ENCODE data around the gene ACMSD. TPM values are rescaled to one million over a fixed set of nuclear protein-coding genes. Genes with fewer than 3 reads are reported as not detected.
A peak's percentile ranks its signal among the peaks of the same experiment; 100 is the strongest.
"Not testable (repeated sequence)": the region's sequence is repeated elsewhere in the genome, so short reads cannot be mapped to it uniquely, and the experiment has no call there.

Gene ACMSD
- total and polyA plus RNA-seq, 5 donors from 2014 or later: not detected

GRCh38 chr2:134907441-134908116 is 69.2 kb downstream of the ACMSD start:
- not testable (repeated sequence) for DNase-seq; H3K4me3 Mint-ChIP-seq; H3K36me3 Mint-ChIP-seq; ATAC-seq (ENCODE audit: low read depth in 2 of 2); H3K4me1 Mint-ChIP-seq; H3K27ac Mint-ChIP-seq; H3K4me1 ChIP-seq (ENCODE audit: control insufficient read depth, insufficient read depth, low read length, poor library complexity, severe bottlenecking); H3K4me3 ChIP-seq (ENCODE audit: low read depth, low read length); H3K27ac ChIP-seq (ENCODE audit: insufficient read depth, low read length, poor library complexity, severe bottlenecking); H3K9me3 ChIP-seq (ENCODE audit: control insufficient read depth in 2 of 2, low read length in 2 of 2); H3K27me3 ChIP-seq (ENCODE audit: control insufficient read depth, insufficient read depth, low read length); H3K36me3 ChIP-seq (ENCODE audit: control insufficient read depth, insufficient read depth, low read length)
- H3K9me3 Mint-ChIP-seq: peaks cover 0 to 12% (median 5%) of the 10 kb centered on the region in 7 donors
- peaks cover 14% of the 10 kb centered on the region for H3K27me3 Mint-ChIP-seq

GRCh38 chr2:134910763-134911399 is 72.5 kb downstream of the ACMSD start:
- no peak overlapping the region for H3K4me3 Mint-ChIP-seq
- H3K9me3 Mint-ChIP-seq: peaks cover 0 to 12% (median 5%) of the 10 kb centered on the region in 7 donors
- DNase-seq: no peak
- H3K27me3 Mint-ChIP-seq: peaks cover 9% of the 10 kb centered on the region
- H3K27me3 ChIP-seq (ENCODE audit: control insufficient read depth, insufficient read depth, low read length): peaks cover 3% of the 10 kb centered on the region
- H3K4me3 ChIP-seq (ENCODE audit: low read depth, low read length): no peak overlapping the region
- no peaks in the 10 kb centered on the region for H3K4me1 ChIP-seq (ENCODE audit: control insufficient read depth, insufficient read depth, low read length, poor library complexity, severe bottlenecking)
- no peak for ATAC-seq (ENCODE audit: low read depth in 2 of 2)
- H3K27ac Mint-ChIP-seq: no peak overlapping the region
- no peaks in the 10 kb centered on the region for H3K36me3 ChIP-seq (ENCODE audit: control insufficient read depth, insufficient read depth, low read length)
- H3K4me1 Mint-ChIP-seq: peaks cover 0 to 4% (median under 1%) of the 10 kb centered on the region in 4 donors
- H3K27ac ChIP-seq (ENCODE audit: insufficient read depth, low read length, poor library complexity, severe bottlenecking): no peak overlapping the region
- peaks cover 0 to 5% of the 10 kb centered on the region in 2 experiments for H3K9me3 ChIP-seq (ENCODE audit: control insufficient read depth in 2 of 2, low read length in 2 of 2)
- H3K36me3 Mint-ChIP-seq: no peaks in the 10 kb centered on the region

- Histone ChIP-seq H3K4me1 (ENCODE audit: control insufficient read depth, insufficient read depth, low read length, poor library complexity, severe bottlenecking) (no peaks in the 10 kb centered on the region), H3K27ac (ENCODE audit: insufficient read depth, low read length, poor library complexity, severe bottlenecking) (no peak overlapping the region), H3K36me3 (ENCODE audit: control insufficient read depth, insufficient read depth, low read length) (no peaks in the 10 kb centered on the region), H3K9me3 (ENCODE audit: control insufficient read depth in 2 of 2, low read length in 2 of 2) (peaks cover 0 to 5% of the 10 kb centered on the region in 2 experiments), H3K27me3 (ENCODE audit: control insufficient read depth, insufficient read depth, low read length) (peaks cover 3% of the 10 kb centered on the region), H3K4me3 (ENCODE audit: low read depth, low read length) (no peak overlapping the region)
- ATAC-seq (ENCODE audit: low read depth in 2 of 2): no peak
- H3K27ac Mint-ChIP-seq: no peak overlapping the region
- peaks cover 0 to 4% (median 1%) of the 10 kb centered on the region in 4 donors for H3K4me1 Mint-ChIP-seq
- H3K9me3 Mint-ChIP-seq: peaks cover 0 to 12% (median 5%) of the 10 kb centered on the region in 7 donors
- peaks cover 9% of the 10 kb centered on the region for H3K27me3 Mint-ChIP-seq
- no peak overlapping the region for H3K4me3 Mint-ChIP-seq
- no peak for DNase-seq
- no peaks in the 10 kb centered on the region for H3K36me3 Mint-ChIP-seq
Observed at GRCh38 chr2:134911400-134911785, 73.0 kb downstream of the ACMSD start.

GRCh38 chr2:134912361-134912760 is 73.9 kb downstream of the ACMSD start:
- Histone ChIP-seq H3K4me3 (ENCODE audit: low read depth, low read length) (no peak overlapping the region), H3K27ac (ENCODE audit: insufficient read depth, low read length, poor library complexity, severe bottlenecking) (no peak overlapping the region), H3K4me1 (ENCODE audit: control insufficient read depth, insufficient read depth, low read length, poor library complexity, severe bottlenecking) (peaks cover 6% of the 10 kb centered on the region), H3K27me3 (ENCODE audit: control insufficient read depth, insufficient read depth, low read length) (peaks cover 3% of the 10 kb centered on the region), H3K36me3 (ENCODE audit: control insufficient read depth, insufficient read depth, low read length) (no peaks in the 10 kb centered on the region), H3K9me3 (ENCODE audit: control insufficient read depth in 2 of 2, low read length in 2 of 2) (peaks cover 0 to 5% of the 10 kb centered on the region in 2 experiments)
- DNase-seq (no peak), ATAC-seq (ENCODE audit: low read depth in 2 of 2) (no peak)
- Mint-ChIP-seq H3K4me3 (no peak overlapping the region), H3K36me3 (no peaks in the 10 kb centered on the region), H3K4me1 (peaks cover 0 to 10% (median 4%) of the 10 kb centered on the region in 4 donors), H3K9me3 (peaks cover 0 to 9% (median 5%) of the 10 kb centered on the region in 7 donors), H3K27ac (no peak overlapping the region), H3K27me3 (peaks cover 9% of the 10 kb centered on the region)

DNA sequence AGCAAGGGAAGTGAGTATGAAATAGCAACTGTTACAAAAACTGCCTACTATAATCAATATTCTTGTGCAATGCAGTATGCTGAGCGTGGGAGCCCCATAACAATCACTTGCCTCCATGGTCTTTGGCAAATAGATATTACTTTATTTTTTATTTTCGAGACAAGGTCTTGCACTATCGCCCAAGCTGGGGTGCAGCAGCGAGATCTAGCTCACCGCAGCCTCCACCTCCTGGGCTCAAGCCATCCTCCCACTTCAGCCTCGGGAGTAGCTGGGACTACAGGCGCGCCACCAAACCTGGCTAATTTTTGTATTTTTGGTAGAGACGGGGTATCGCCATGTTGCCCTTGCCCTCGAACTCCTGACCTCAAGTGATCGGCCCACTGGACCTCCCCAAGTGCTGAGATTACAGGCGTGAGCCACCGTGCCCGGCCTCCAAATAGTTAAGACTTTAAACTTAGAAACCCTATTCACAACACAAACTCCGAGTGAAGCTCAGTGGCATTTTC is 79.0 kb downstream of the ACMSD start:
- Histone ChIP-seq H3K4me3 (ENCODE audit: low read depth, low read length) (peak overlapping the region; percentile 95), H3K27ac (ENCODE audit: insufficient read depth, low read length, poor library complexity, severe bottlenecking) (peak overlapping the region; percentile 96), H3K4me1 (ENCODE audit: control insufficient read depth, insufficient read depth, low read length, poor library complexity, severe bottlenecking) (peaks cover 41% of the 10 kb centered on the region), H3K36me3 (ENCODE audit: control insufficient read depth, insufficient read depth, low read length) (peaks cover 6% of the 10 kb centered on the region), H3K27me3 (ENCODE audit: control insufficient read depth, insufficient read depth, low read length) (peaks cover 3% of the 10 kb centered on the region), H3K9me3 (ENCODE audit: control insufficient read depth in 2 of 2, low read length in 2 of 2) (no peaks in the 10 kb centered on the region)
- Mint-ChIP-seq H3K27me3 (peaks cover 14% of the 10 kb centered on the region), H3K9me3 (peaks cover 0 to 3% (median 0%) of the 10 kb centered on the region in 7 donors), H3K4me3 (peak overlapping the region; percentile 92 to 99 (median 94)), H3K4me1 (peaks cover 9 to 48% (median 26%) of the 10 kb centered on the region in 4 donors), H3K27ac (peak overlapping the region; percentile 95 to 100 (median 99)), H3K36me3 (peaks cover 6% of the 10 kb centered on the region)
- ATAC-seq (ENCODE audit: low read depth in 2 of 2) (no peak), DNase-seq (peak in 1 of 3 donors; percentile 5)

- Mint-ChIP-seq H3K36me3 (peaks cover 6% of the 10 kb centered on the region), H3K27ac (peak overlapping the region; percentile 95 to 100 (median 99)), H3K4me3 (peak overlapping the region; percentile 92 to 99 (median 94)), H3K9me3 (no peaks in the 10 kb centered on the region), H3K4me1 (peaks cover 9 to 54% (median 31%) of the 10 kb centered on the region in 4 donors), H3K27me3 (peaks cover 14% of the 10 kb centered on the region)
- ATAC-seq (ENCODE audit: low read depth in 2 of 2) (peak; percentile 73 to 76), DNase-seq (peak; percentile 81 to 95 (median 92))
- Histone ChIP-seq H3K4me1 (ENCODE audit: control insufficient read depth, insufficient read depth, low read length, poor library complexity, severe bottlenecking) (peaks cover 46% of the 10 kb centered on the region), H3K27ac (ENCODE audit: insufficient read depth, low read length, poor library complexity, severe bottlenecking) (peak overlapping the region; percentile 96), H3K36me3 (ENCODE audit: control insufficient read depth, insufficient read depth, low read length) (peaks cover 6% of the 10 kb centered on the region), H3K27me3 (ENCODE audit: control insufficient read depth, insufficient read depth, low read length) (peaks cover 3% of the 10 kb centered on the region), H3K9me3 (ENCODE audit: control insufficient read depth in 2 of 2, low read length in 2 of 2) (no peaks in the 10 kb centered on the region), H3K4me3 (ENCODE audit: low read depth, low read length) (peak overlapping the region; percentile 95)
Observed at GRCh38 chr2:134917888-134918525, 79.6 kb downstream of the ACMSD start.

DNA sequence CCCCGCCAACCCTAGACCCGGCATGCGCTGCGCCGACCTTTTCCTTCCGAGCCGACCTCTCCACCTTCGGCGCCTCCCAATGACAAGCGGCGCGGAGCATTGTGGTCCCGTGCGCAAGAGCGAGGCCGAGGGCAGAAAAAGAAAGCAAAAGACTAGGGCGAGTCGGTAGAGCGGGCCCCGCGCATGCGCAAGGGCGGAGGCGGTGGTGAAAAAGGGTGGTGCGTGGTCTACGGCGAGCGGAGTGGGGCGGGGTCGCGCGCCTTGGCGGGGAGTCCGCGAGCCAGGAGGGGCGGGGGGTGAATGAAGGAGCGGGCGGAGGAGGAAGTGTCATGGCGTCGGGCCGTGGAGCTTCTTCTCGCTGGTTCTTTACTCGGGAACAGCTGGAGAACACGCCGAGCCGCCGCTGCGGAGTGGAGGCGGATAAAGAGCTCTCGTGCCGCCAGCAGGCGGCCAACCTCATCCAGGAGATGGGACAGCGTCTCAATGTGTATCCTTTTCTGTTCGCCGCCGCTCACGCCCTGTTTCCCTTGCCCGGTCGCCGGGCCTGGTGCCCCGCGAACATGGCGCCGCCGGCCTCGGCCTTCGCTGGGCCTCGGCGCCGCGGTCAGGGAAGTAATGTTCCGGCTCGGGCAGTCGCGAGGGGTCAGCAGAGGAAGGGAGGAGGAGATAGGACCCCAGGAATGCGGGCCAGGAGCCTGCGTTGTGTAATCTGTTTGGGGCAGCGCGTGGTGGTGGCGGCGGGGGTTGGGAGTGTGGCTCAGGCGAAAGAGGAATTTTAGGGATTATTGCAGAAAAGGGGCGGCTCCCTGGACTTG is 80.3 kb downstream of the ACMSD start, which contains the start of gene CCNT2:
CCNT2 (plus strand) TSS at position 297 of the 815 bp plus-strand sequence; CDS start at position 330, 33 bp downstream.
- peak; percentile 86 to 88 for ATAC-seq (ENCODE audit: low read depth in 2 of 2)
- H3K27ac Mint-ChIP-seq: peak within 1 kb of the TSS; percentile 95 to 100 (median 99)
- peaks cover 6% of the 10 kb centered on the region for H3K36me3 Mint-ChIP-seq
- peak within 1 kb of the TSS; percentile 96 for H3K27ac ChIP-seq (ENCODE audit: insufficient read depth, low read length, poor library complexity, severe bottlenecking)
- peak within 1 kb of the TSS; percentile 95 for H3K4me3 ChIP-seq (ENCODE audit: low read depth, low read length)
- H3K36me3 ChIP-seq (ENCODE audit: control insufficient read depth, insufficient read depth, low read length): peaks cover 11% of the 10 kb centered on the region
- H3K4me3 Mint-ChIP-seq: peak within 1 kb of the TSS; percentile 92 to 99 (median 94)
- H3K4me1 ChIP-seq (ENCODE audit: control insufficient read depth, insufficient read depth, low read length, poor library complexity, severe bottlenecking): peaks cover 52% of the 10 kb centered on the region
- peaks cover 9 to 60% (median 36%) of the 10 kb centered on the region in 4 donors for H3K4me1 Mint-ChIP-seq
- H3K9me3 ChIP-seq (ENCODE audit: control insufficient read depth in 2 of 2, low read length in 2 of 2): no peaks in the 10 kb centered on the region
- DNase-seq: peak; percentile 99 to 100 (median 100)
- no peaks in the 10 kb centered on the region for H3K9me3 Mint-ChIP-seq
- H3K27me3 Mint-ChIP-seq: peaks cover 14% of the 10 kb centered on the region
- peaks cover 3% of the 10 kb centered on the region for H3K27me3 ChIP-seq (ENCODE audit: control insufficient read depth, insufficient read depth, low read length)

Data from CD4-positive, CD25-positive, alpha-beta regulatory T cell (primary cell).